VCaP (cell line): Measurements from ENCODE around the gene SERPINA12.

Source experiments
- H3K27ac ChIP-seq: fragments of 450-650 bp; 2 replicates; pipeline ENCODE4 v1.5.1; 2017
- TF ChIP-seq, protein P1 (sequence below): fragments of 450-650 bp; conservative IDR thresholded peaks from 2 replicates; pipeline ENCODE4 v1.5.1; 2017; ENCODE audit warnings: mild to moderate bottlenecking, moderate library complexity

Gene SERPINA12

GRCh38 chr14:94535506-94535905 is 26.2 kb upstream of the SERPINA12 start:
- no peak overlapping the region for H3K27ac ChIP-seq
- TF ChIP-seq, protein P1, sequence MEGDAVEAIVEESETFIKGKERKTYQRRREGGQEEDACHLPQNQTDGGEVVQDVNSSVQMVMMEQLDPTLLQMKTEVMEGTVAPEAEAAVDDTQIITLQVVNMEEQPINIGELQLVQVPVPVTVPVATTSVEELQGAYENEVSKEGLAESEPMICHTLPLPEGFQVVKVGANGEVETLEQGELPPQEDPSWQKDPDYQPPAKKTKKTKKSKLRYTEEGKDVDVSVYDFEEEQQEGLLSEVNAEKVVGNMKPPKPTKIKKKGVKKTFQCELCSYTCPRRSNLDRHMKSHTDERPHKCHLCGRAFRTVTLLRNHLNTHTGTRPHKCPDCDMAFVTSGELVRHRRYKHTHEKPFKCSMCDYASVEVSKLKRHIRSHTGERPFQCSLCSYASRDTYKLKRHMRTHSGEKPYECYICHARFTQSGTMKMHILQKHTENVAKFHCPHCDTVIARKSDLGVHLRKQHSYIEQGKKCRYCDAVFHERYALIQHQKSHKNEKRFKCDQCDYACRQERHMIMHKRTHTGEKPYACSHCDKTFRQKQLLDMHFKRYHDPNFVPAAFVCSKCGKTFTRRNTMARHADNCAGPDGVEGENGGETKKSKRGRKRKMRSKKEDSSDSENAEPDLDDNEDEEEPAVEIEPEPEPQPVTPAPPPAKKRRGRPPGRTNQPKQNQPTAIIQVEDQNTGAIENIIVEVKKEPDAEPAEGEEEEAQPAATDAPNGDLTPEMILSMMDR = no peak

GRCh38 chr14:94532447-94532846 is 23.2 kb upstream of the SERPINA12 start:
- TF ChIP-seq, protein P1 = no peak
- peak overlapping the region; percentile 85 for H3K27ac ChIP-seq

DNA sequence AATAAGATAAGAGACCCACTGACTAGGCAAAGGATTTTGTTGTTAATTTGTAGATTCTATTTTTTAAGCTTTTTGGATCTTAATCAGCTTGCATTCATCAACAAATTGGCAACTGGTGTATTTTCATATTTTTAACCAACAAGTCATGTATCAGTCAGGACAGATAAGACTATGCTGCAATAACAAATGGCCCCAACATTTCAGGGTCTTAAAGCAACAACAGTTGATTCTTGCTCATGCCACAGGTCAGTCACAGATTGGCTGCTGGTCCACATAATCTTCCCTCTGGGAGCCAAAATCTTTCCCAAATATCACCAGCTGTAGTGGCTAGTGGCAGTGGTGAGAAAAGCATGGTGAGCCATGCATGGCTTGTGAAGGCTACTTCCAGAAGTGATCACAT is 21.9 kb upstream of the SERPINA12 start:
- TF ChIP-seq, protein P1 = no peak

DNA sequence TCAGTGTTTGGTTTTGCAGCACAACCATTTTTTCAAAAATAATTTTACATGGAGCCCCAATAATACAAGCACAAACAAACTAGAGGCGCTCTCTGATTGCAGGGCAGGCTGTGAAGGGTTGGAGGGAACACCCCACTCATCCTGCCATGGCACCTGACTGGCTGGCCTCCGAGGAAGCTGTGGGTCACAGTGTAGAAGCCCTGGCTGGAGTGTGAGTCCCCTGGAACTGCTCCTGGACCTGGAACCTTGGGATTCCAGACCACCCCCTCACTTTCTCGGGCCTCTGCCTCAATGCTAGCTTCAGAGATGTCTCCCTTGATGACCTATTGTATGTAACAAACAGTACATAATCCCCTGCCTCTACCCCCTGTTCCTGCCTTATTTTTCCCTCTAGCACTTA is 14.8 kb upstream of the SERPINA12 start:
- no peak overlapping the region for H3K27ac ChIP-seq
- TF ChIP-seq, protein P1 = no peak

More for the DNA sequence above, 21.9 kb upstream of the SERPINA12 start:
- H3K27ac ChIP-seq = peak overlapping the region; percentile 85

DNA sequence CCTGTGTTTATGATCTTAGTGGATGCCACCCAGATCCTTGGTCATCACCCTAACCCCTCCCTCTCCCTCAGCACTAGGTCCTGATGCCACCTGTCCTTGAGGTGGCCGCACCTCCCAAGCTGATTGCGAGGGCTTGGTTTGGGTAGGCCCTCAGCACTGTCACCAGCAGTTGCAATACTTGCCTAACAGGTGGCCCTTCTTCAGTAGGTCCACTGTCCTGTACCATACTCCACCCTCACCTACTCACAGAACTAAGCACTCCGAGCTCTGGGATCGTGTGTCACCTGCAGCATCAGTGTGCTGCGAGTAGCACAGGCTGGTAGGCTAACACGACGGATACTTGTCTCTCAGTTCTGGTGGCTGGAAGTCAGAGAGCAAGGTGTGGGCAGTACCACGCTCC is 14.0 kb upstream of the SERPINA12 start:
- TF ChIP-seq, protein P1 = no peak
- H3K27ac ChIP-seq = no peak overlapping the region

DNA sequence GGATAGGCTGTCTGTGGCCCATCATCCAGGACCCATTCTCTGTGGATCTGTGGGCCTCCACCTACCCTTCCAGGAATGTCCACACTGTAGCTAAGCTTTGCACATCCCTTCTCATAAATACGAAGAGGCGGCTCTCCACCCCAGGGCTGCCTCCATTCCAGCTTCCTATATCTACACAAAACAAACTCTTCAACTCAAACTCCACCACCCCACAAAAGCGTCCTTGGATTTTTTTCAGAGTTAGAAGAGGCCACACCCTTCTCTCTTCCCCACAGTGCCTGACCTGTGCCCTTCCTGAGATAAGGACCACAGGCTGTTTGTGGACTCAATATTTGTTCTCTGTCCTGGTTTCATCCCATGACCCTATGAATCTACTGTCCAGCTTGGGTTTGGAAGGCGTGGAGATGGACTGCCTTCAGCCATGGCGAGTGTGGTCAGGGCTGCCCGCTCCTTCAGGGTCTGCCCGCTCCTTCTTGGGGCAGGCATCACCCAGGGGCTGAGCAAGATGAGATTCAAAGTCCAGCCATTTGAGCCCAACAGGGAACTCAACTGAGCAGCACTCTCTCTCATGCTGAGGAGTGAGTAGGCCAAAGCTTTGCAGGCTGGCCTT is 13.0 kb upstream of the SERPINA12 start:
- TF ChIP-seq, protein P1 = no peak
- no peak overlapping the region for H3K27ac ChIP-seq

DNA sequence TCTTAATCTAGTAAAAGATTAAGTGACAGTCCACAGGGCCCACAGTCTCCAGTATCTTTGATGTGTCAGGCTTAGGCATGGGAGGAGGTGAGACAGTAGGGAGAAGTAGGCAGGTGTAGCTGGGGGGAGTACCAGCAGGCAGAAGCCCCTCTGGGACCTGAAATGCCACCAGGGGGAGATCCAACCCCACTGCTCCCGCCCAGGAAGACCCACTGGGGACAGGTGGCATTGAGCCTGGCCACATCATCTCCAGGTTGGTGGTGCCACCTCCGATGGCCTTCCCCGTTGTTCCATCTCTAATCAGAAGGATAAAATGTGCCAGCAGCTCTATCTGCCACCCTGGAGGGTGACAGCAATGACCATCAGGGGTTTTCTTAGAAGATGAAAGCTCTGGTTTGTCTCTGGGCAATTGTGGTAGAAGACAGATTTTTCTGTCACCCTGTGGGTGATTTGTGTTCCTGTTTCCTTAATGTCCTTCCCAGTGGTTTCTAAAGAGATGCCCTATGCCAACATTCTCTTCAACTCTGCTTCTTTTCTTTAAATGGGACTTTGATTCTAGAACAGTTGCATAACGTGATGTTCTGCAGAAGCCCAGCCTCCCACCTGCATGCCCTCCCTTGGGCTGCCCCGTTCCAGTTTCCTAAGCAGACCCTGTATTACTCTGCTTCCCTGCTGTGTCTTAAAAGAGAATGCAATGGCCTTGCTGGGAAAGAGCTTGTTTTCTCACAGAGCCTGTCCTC is 12.3 kb upstream of the SERPINA12 start:
- H3K27ac ChIP-seq = no peak overlapping the region
- TF ChIP-seq, protein P1 = no peak
